GM12873 (cell line): ENCODE measurements around the gene KIR3DL3.

Experiments
- TF ChIP-seq, protein P1 (sequence below): IDR thresholded peaks from 2 replicates; pipeline ENCODE4 v1.5.1; 2012; ENCODE audit warnings: low read depth, mild to moderate bottlenecking, moderate library complexity, low read length, control low read depth; ENCODE audit not compliant: insufficient read depth; ENCODE audit errors: missing control alignments

KIR3DL3 gene

DNA sequence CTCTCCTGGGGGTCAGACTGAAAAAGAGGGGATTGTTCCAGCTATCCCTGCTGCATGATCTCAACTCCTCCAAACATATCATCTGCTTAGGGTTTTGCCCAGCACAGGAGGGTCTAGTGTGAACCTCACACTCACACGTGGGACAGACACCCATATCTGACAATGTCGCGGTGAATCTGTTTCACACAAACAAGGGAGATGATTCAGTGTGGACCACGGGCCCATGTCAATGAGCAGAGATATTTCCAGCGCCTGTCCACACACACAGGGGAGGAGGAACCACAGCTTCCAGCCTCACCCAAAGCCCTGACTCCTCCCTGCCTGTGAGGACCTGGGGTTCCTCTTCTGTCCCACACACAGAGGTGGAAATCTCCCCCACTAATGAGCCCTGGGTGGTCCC is 29.6 kb upstream of the KIR3DL3 start:
- TF ChIP-seq, protein P1, sequence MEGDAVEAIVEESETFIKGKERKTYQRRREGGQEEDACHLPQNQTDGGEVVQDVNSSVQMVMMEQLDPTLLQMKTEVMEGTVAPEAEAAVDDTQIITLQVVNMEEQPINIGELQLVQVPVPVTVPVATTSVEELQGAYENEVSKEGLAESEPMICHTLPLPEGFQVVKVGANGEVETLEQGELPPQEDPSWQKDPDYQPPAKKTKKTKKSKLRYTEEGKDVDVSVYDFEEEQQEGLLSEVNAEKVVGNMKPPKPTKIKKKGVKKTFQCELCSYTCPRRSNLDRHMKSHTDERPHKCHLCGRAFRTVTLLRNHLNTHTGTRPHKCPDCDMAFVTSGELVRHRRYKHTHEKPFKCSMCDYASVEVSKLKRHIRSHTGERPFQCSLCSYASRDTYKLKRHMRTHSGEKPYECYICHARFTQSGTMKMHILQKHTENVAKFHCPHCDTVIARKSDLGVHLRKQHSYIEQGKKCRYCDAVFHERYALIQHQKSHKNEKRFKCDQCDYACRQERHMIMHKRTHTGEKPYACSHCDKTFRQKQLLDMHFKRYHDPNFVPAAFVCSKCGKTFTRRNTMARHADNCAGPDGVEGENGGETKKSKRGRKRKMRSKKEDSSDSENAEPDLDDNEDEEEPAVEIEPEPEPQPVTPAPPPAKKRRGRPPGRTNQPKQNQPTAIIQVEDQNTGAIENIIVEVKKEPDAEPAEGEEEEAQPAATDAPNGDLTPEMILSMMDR, result no peak

DNA sequence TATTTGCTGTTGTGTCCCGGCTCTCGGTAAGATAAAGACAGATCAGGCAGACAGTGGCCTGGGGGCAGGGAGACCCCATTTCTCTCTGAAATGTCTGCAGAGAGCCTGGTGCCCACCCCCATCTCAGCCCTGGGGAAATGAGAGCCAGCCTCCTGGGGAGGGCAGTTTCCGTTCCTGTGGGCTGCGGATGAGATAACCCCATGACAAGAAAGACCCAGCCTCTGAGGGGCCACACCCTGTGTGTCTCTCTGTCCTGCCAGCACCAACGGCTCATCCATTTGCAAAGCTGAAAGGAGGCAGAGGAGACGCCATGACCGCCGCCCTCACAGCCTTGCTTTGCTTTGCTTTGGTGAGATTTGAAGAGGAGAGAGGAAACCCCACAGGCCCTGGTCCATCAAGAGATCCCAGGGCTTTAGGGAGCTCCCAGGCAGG is 28.1 kb upstream of the KIR3DL3 start:
- TF ChIP-seq, protein P1, result no peak

DNA sequence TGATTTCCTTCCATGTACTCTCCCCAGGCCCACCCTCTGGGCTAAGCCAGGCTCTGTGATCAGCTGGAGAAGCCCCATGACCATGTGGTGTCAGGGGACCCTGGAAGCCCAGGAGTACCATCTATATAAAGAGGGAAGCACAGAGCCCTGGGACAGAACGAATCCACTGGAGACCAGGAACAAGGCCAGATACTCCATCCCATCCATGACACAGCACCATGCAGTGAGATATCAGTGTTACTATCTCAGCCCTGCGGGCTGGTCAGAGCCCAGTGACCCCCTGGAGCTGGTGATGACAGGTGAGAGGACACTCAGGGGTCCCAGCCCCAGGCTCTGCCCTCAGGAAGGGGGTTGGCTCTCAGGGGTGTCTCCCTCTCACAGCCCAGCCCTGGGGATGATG is 27.5 kb upstream of the KIR3DL3 start:
- TF ChIP-seq, protein P1, result no peak

DNA sequence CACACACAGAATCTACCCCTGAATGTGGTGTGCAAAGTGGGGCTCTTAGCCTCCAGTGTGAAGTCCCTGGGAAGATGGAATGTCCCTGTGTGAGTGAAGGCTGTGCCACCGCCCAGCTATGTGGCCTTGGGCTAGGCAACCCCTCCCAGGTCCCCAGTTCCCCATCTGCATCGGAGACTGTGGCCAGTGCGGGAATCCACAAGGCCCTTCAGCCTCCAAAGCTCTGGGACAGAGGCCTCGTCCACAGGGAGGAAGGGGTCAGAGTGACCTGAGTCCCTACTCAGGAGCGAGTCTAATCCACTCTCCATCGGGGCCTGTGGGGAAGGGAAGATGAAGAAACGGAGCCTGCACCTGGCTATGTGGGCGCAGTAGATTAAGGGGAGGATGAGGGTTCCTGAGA is 19.3 kb upstream of the KIR3DL3 start:
- TF ChIP-seq, protein P1, result no peak

DNA sequence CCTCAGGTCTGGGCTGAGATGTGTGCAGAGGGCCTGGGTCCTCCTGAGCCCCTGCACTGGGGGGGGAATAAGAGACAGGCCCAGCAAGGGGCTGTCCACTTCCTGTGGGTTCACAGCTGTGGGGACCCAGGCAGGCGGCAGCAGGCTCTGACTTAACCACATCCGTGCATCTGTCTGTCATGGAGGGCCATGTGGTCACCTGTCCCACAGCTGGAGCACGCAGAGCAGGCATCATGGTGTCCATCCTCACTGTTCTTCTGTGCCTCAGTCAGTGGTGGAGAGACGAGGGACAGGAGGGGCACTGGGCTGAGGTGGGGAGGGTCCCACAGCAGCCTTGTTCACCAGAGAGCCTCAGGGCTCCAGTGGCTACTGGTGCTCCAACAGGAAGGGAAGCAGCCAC is 16.3 kb upstream of the KIR3DL3 start:
- TF ChIP-seq, protein P1, result no peak

DNA sequence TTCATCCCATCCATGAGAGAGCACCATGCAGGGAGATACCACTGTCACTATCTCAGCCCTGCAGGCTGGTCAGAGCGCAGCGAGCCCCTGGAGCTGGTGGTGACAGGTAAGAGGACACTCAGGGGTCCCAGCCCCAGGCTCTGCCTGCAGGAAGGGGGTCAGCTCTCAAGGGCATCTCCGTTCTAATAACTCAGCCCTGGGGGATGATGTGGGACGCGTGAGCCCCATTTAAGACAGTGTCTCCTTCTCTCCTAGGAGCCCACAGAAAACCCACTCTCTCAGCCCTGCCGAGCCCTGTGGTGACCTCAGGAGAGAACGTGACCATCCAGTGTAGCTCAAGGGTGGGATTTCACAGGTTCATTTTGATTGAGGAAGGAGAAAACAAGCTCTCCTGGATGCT is 15.5 kb upstream of the KIR3DL3 start:
- TF ChIP-seq, protein P1, result no peak

DNA sequence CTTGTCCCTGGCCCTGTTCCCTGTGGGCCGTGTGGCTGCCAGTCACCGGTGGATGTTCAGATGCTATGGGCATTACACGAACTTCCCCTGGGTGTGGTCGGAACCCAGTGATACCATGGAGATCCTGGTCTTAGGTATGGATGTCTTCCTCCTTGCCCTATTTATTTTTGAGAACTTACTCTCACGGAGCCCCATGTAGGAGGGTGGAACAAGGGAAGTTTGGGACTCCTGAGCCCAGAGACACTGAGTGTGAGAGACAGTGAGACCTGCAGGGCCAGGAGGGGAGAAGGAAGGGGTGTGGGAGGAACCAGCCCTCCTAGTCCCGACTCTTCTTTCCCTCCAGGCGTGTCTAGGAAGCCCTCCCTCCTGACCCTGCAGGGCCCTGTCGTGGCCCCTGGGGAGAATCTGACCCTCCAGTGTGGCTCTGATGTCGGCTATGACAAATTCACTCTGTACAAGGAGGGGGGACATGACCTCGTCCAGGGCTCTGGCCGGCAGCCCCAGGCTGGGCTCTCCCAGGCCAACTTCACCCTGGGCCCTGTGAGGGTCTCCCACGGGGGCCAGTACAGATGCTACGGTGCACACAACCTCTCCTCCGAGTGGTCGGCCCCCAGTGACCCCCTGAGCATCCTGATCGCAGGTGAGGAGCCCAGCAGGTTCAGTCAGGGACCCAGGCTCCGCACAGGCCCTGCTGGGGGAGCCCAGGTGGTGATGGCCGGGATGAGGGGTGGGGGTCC is 14.9 kb upstream of the KIR3DL3 start:
- TF ChIP-seq, protein P1, result no peak
